Neural progenitor cell (in vitro differentiated cells): ENCODE measurements around the gene GNMT. TPM values are rescaled to one million over a fixed set of nuclear protein-coding genes. Genes with fewer than 3 reads are reported as not detected.
A peak's percentile ranks its signal among the peaks of the same experiment; 100 is the strongest.

Experiments
- DNase-seq: peaks from one replicate; pipeline ENCODE4 v3.0.0-alpha.2; 2016; ENCODE audit warnings: low spot score
- H2AFZ ChIP-seq: fragments of 200-600 bp; sonication (generic); replicated peaks from 2 replicates; pipeline ENCODE4 v1.6.1; 2016; ENCODE audit warnings: antibody characterized with exemption
- H3F3A ChIP-seq: fragments of 200-600 bp; sonication (generic); 2 replicates; pipeline ENCODE4 v1.6.1; 2016; ENCODE audit warnings: antibody characterized with exemption, low read depth
- H3K27ac ChIP-seq: fragments of 200-600 bp; sonication (generic); 2 replicates; pipeline ENCODE4 v1.5.1; 2016; ENCODE audit warnings: mild to moderate bottlenecking
- H3K27me3 ChIP-seq: fragments of 200-600 bp; sonication (generic); 2 replicates; pipeline ENCODE4 v1.6.1; 2016; ENCODE audit warnings: mild to moderate bottlenecking, moderate library complexity
- H3K36me3 ChIP-seq: fragments of 200-600 bp; sonication (generic); 2 replicates; pipeline ENCODE4 v1.5.1; 2016
- H3K4me1 ChIP-seq: fragments of 200-600 bp; sonication (generic); 2 replicates; pipeline ENCODE4 v1.6.1; 2016; ENCODE audit warnings: mixed run types
- H3K4me2 ChIP-seq: fragments of 200-600 bp; sonication (generic); 2 replicates; pipeline ENCODE4 v1.6.1; 2016
- H3K4me3 ChIP-seq: fragments of 200-600 bp; sonication (generic); 2 replicates; pipeline ENCODE4 v1.5.1; 2016
- H3K79me2 ChIP-seq: fragments of 200-600 bp; sonication (generic); 2 replicates; pipeline ENCODE4 v1.6.1; 2016; ENCODE audit warnings: low read depth
- H3K9ac ChIP-seq: fragments of 200-600 bp; sonication (generic); 2 replicates; pipeline ENCODE4 v1.6.1; 2016
- H3K9me3 ChIP-seq: fragments of 200-600 bp; sonication (generic); 2 replicates; pipeline ENCODE4 v1.5.1; 2016; ENCODE audit warnings: low read depth
- H4K20me1 ChIP-seq: fragments of 200-600 bp; sonication (generic); 2 replicates; pipeline ENCODE4 v1.6.1; 2016; ENCODE audit warnings: low read depth
- H3K27ac Mint-ChIP-seq: 3 replicates; pipeline ENCODE4 v1.8.0; 2021; ENCODE audit warnings: mixed read lengths
- H3K27me3 Mint-ChIP-seq: 2 replicates; pipeline ENCODE4 v1.8.0; 2022; ENCODE audit warnings: low read depth, mild to moderate bottlenecking, inconsistent platforms, moderate library complexity, mixed read lengths; ENCODE audit not compliant: insufficient read depth
- H3K36me3 Mint-ChIP-seq: 3 replicates; pipeline ENCODE4 v1.8.0; 2021; ENCODE audit warnings: mixed read lengths
- H3K4me1 Mint-ChIP-seq: 3 replicates; pipeline ENCODE4 v1.8.0; 2021; ENCODE audit warnings: mixed read lengths
- H3K4me3 Mint-ChIP-seq: 3 replicates; pipeline ENCODE4 v1.8.0; 2021; ENCODE audit warnings: mild to moderate bottlenecking, moderate library complexity, mixed read lengths
- H3K9me3 Mint-ChIP-seq: 3 replicates; pipeline ENCODE4 v1.8.0; 2020; ENCODE audit warnings: mixed read lengths
- EZH2 ChIP-seq: fragments of 200-600 bp; sonication (generic); IDR thresholded peaks from 2 replicates; pipeline ENCODE4 v1.6.1; 2017; ENCODE audit warnings: antibody characterized with exemption, mild to moderate bottlenecking, moderate library complexity
- EZH2phosphoT487 ChIP-seq: fragments of 200-600 bp; sonication (generic); IDR thresholded peaks from 2 replicates; pipeline ENCODE4 v1.6.1; 2017; ENCODE audit warnings: antibody characterized with exemption
- total RNA-seq: library from RNA; depleted of rRNA; stranded (reverse); fragments of >200 nt; gene quantifications from 2 replicates; pipeline ENCODE4 v1.2.3, GENCODE V29; 2015; ENCODE audit warnings: low replicate concordance
- TF ChIP-seq, protein P1 (sequence below): fragments of 200-600 bp; sonication (generic); IDR thresholded peaks from 2 replicates; pipeline ENCODE4 v1.5.1; 2017; ENCODE audit warnings: antibody characterized with exemption, mild to moderate bottlenecking

Gene GNMT
- total RNA-seq, 1 donor from 2014 or later: not detected

DNA sequence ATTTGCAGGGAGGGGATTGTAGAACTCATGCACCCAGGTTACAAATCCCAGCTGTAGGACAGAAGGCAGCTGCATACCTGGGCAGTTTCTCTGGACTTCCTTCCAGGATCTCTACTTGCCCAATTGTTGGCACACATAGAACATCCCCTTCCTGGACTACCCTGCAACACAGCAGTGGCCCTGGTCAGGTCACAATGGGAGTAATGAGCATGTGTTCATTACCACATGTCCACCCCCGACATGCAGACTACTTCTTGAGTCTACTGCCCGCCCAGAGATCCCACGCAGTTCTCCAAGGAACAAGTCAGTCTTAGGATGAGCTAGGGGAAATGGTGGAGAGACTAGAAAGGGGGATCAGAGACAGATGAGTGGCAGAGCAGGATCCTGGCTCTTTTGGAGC is 13.4 kb downstream of the GNMT start:
- Histone ChIP-seq H3K36me3 (no peaks in the 10 kb centered on the region), H3K4me1 (peaks cover 6% of the 10 kb centered on the region), H3K27me3 (no peaks in the 10 kb centered on the region), H2AFZ (no peak overlapping the region), H3K27ac (no peak overlapping the region), H3K79me2 (peaks cover 12% of the 10 kb centered on the region), H3K4me3 (no peak overlapping the region), H3F3A (no peaks in the 10 kb centered on the region), H3K9ac (no peak overlapping the region), H3K9me3 (no peaks in the 10 kb centered on the region), H3K4me2 (no peak overlapping the region), H4K20me1 (peaks cover 4% of the 10 kb centered on the region)
- TF ChIP-seq EZH2 (no peak), EZH2phosphoT487 (no peak)
- TF ChIP-seq, protein P1, sequence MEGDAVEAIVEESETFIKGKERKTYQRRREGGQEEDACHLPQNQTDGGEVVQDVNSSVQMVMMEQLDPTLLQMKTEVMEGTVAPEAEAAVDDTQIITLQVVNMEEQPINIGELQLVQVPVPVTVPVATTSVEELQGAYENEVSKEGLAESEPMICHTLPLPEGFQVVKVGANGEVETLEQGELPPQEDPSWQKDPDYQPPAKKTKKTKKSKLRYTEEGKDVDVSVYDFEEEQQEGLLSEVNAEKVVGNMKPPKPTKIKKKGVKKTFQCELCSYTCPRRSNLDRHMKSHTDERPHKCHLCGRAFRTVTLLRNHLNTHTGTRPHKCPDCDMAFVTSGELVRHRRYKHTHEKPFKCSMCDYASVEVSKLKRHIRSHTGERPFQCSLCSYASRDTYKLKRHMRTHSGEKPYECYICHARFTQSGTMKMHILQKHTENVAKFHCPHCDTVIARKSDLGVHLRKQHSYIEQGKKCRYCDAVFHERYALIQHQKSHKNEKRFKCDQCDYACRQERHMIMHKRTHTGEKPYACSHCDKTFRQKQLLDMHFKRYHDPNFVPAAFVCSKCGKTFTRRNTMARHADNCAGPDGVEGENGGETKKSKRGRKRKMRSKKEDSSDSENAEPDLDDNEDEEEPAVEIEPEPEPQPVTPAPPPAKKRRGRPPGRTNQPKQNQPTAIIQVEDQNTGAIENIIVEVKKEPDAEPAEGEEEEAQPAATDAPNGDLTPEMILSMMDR: no peak
- H3K36me3 Mint-ChIP-seq: peaks cover 9% of the 10 kb centered on the region
- no peaks in the 10 kb centered on the region for H3K9me3 Mint-ChIP-seq
- no peak overlapping the region for H3K27ac Mint-ChIP-seq
- H3K4me1 Mint-ChIP-seq: peaks cover 9% of the 10 kb centered on the region
- no peak overlapping the region for H3K4me3 Mint-ChIP-seq
- H3K27me3 Mint-ChIP-seq: peaks cover 4% of the 10 kb centered on the region
- no peak for DNase-seq

DNA sequence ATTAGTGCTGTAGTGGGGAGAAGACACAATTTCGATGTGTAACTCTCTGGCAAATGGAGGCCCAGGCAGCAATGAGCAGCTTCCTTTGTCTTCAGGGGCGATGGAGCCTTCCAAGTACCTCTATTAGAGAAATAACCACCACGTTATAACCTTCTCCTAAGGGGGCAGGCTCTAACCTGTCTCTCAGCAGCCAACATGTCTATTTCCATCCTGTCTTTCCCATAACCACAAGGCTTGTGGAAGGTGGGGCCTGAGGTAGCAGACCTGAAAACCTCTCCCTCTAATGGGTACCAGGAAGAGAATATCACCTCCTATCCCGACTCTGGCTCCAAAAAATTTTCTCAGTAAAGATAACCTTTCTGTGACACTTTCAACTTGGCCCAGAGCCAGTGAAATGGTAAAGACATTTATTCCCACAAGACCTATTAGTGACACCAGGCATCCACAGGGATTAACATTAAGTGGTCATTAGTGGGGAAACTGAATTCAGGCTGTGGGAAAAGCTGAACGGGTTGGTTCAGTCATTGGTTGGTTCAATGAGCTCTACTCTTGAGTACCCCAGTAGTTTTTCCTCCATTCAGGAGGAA is 14.5 kb downstream of the GNMT start:
- H3K4me1 ChIP-seq: peaks cover 9% of the 10 kb centered on the region
- Mint-ChIP-seq H3K27ac (no peak overlapping the region), H3K9me3 (no peaks in the 10 kb centered on the region), H3K4me1 (peaks cover 20% of the 10 kb centered on the region), H3K4me3 (no peak overlapping the region), H3K36me3 (peaks cover 6% of the 10 kb centered on the region), H3K27me3 (peaks cover 4% of the 10 kb centered on the region)
- no peak overlapping the region for H2AFZ ChIP-seq
- peaks cover 12% of the 10 kb centered on the region for H3K79me2 ChIP-seq
- no peak overlapping the region for H3K4me2 ChIP-seq
- no peak for DNase-seq
- H3F3A ChIP-seq: peaks cover 9% of the 10 kb centered on the region
- no peaks in the 10 kb centered on the region for H3K36me3 ChIP-seq
- H4K20me1 ChIP-seq: peaks cover 4% of the 10 kb centered on the region
- H3K9me3 ChIP-seq: no peaks in the 10 kb centered on the region
- no peaks in the 10 kb centered on the region for H3K27me3 ChIP-seq
- TF ChIP-seq EZH2phosphoT487 (no peak), EZH2 (no peak)
- TF ChIP-seq, protein P1: no peak
- no peak overlapping the region for H3K9ac ChIP-seq
- no peak overlapping the region for H3K4me3 ChIP-seq
- no peak overlapping the region for H3K27ac ChIP-seq

DNA sequence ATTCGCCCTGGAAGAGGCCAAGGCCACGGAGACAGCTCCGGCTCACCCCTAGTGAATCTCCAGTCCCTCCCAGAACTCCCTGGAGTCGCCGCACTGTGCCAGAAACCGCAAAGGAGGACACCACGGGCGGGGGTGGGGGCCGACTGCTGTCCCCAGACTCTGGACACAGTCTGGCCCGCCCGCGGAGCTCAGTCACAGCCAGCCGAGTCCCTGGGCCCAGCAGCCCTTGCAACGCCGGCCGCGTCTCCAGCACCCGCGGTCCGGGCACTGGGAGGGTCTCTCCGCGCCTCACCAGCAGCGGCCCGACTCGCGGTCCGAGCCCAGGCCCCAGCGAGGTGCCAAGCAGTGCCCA is 17.9 kb downstream of the GNMT start:
- H3K27me3 Mint-ChIP-seq: peaks cover 4% of the 10 kb centered on the region
- no peak for TF ChIP-seq EZH2phosphoT487
- TF ChIP-seq, protein P1: no peak
- no peak for TF ChIP-seq EZH2

More for the DNA sequence above, 17.9 kb downstream of the GNMT start:
- H3K36me3 ChIP-seq: no peaks in the 10 kb centered on the region
- peaks cover 12% of the 10 kb centered on the region for H3K79me2 ChIP-seq
- DNase-seq: peak; percentile 48
- H3K9me3 Mint-ChIP-seq: no peaks in the 10 kb centered on the region
- peak overlapping the region; percentile 99 for H3K4me3 ChIP-seq
- H3K4me3 Mint-ChIP-seq: peak overlapping the region; percentile 88
- no peak overlapping the region for H3K27ac ChIP-seq
- H2AFZ ChIP-seq: peak overlapping the region; percentile 61
- H3K36me3 Mint-ChIP-seq: peaks cover 6% of the 10 kb centered on the region
- H3K27ac Mint-ChIP-seq: no peak overlapping the region
- H3K4me1 Mint-ChIP-seq: peaks cover 19% of the 10 kb centered on the region
- H3K9ac ChIP-seq: peak overlapping the region; percentile 72
- H3K9me3 ChIP-seq: no peaks in the 10 kb centered on the region
- no peaks in the 10 kb centered on the region for H3K27me3 ChIP-seq
- peak overlapping the region; percentile 100 for H3K4me2 ChIP-seq
- H4K20me1 ChIP-seq: peaks cover 4% of the 10 kb centered on the region
- peaks cover 9% of the 10 kb centered on the region for H3K4me1 ChIP-seq
- H3F3A ChIP-seq: peaks cover 12% of the 10 kb centered on the region
